T-helper 2 cell treated with Interferon-gamma antibody and Interleukin-4, amounts not matched to agents 5 μg/mL and 100 μg/mL, for 36 hours (primary cell): Measurements from ENCODE around the gene TXLNB.

Experiments used
- DNase-seq: peaks from one replicate; pipeline ENCODE4 v3.0.0; 2021; ENCODE audit warnings: low spot score
- H3K27ac Mint-ChIP-seq: one replicate; pipeline ENCODE4 v1.8.0; 2021; ENCODE audit warnings: mild to moderate bottlenecking, mixed read lengths
- H3K27me3 Mint-ChIP-seq: one replicate; pipeline ENCODE4 v1.8.0; 2021; ENCODE audit warnings: low read depth, mixed read lengths
- H3K36me3 Mint-ChIP-seq: one replicate; pipeline ENCODE4 v1.8.0; 2021; ENCODE audit warnings: low read depth, mixed read lengths
- H3K4me1 Mint-ChIP-seq: one replicate; pipeline ENCODE4 v1.8.0; 2021; ENCODE audit warnings: low read depth, mixed read lengths
- H3K4me3 Mint-ChIP-seq: one replicate; pipeline ENCODE4 v1.8.0; 2022; ENCODE audit warnings: mild to moderate bottlenecking, moderate library complexity, mixed read lengths
- H3K9me3 Mint-ChIP-seq: one replicate; pipeline ENCODE4 v1.8.0; 2021; ENCODE audit warnings: mixed read lengths

Gene TXLNB

GRCh38 chr6:139325125-139325524 is 33.3 kb upstream of the TXLNB start:
- peak overlapping the region; percentile 20 for H3K27ac Mint-ChIP-seq
- peaks cover 23% of the 10 kb centered on the region for H3K36me3 Mint-ChIP-seq
- peaks cover 32% of the 10 kb centered on the region for H3K9me3 Mint-ChIP-seq
- peaks cover 24% of the 10 kb centered on the region for H3K4me1 Mint-ChIP-seq
- DNase-seq, result no peak
- H3K4me3 Mint-ChIP-seq, result no peak overlapping the region
- no peaks in the 10 kb centered on the region for H3K27me3 Mint-ChIP-seq

- Mint-ChIP-seq H3K4me3 (peak overlapping the region; percentile 40), H3K9me3 (peaks cover 32% of the 10 kb centered on the region), H3K36me3 (peaks cover 23% of the 10 kb centered on the region), H3K27me3 (no peaks in the 10 kb centered on the region), H3K4me1 (peaks cover 24% of the 10 kb centered on the region), H3K27ac (peak overlapping the region; percentile 97)
- no peak for DNase-seq
Measured at GRCh38 chr6:139324301-139324555, 32.4 kb upstream of the TXLNB start.

GRCh38 chr6:139323511-139324300 is 31.9 kb upstream of the TXLNB start:
- Mint-ChIP-seq H3K9me3 (peaks cover 32% of the 10 kb centered on the region), H3K27ac (peak overlapping the region; percentile 97), H3K27me3 (no peaks in the 10 kb centered on the region), H3K4me1 (peaks cover 24% of the 10 kb centered on the region), H3K36me3 (peaks cover 23% of the 10 kb centered on the region), H3K4me3 (peak overlapping the region; percentile 80)
- DNase-seq, result peak; percentile 78

GRCh38 chr6:139320081-139320480 is 28.3 kb upstream of the TXLNB start:
- H3K36me3 Mint-ChIP-seq, result peaks cover 17% of the 10 kb centered on the region
- H3K9me3 Mint-ChIP-seq, result peaks cover 31% of the 10 kb centered on the region
- no peak overlapping the region for H3K4me3 Mint-ChIP-seq
- no peak for DNase-seq
- peaks cover 18% of the 10 kb centered on the region for H3K4me1 Mint-ChIP-seq
- no peak overlapping the region for H3K27ac Mint-ChIP-seq
- H3K27me3 Mint-ChIP-seq, result no peaks in the 10 kb centered on the region

GRCh38 chr6:139316622-139317317 is 25.0 kb upstream of the TXLNB start:
- H3K27ac Mint-ChIP-seq, result no peak overlapping the region
- DNase-seq, result no peak
- H3K36me3 Mint-ChIP-seq, result peaks cover 2% of the 10 kb centered on the region
- no peak overlapping the region for H3K4me3 Mint-ChIP-seq
- H3K27me3 Mint-ChIP-seq, result no peaks in the 10 kb centered on the region
- no peaks in the 10 kb centered on the region for H3K4me1 Mint-ChIP-seq
- H3K9me3 Mint-ChIP-seq, result peaks cover 13% of the 10 kb centered on the region

DNA sequence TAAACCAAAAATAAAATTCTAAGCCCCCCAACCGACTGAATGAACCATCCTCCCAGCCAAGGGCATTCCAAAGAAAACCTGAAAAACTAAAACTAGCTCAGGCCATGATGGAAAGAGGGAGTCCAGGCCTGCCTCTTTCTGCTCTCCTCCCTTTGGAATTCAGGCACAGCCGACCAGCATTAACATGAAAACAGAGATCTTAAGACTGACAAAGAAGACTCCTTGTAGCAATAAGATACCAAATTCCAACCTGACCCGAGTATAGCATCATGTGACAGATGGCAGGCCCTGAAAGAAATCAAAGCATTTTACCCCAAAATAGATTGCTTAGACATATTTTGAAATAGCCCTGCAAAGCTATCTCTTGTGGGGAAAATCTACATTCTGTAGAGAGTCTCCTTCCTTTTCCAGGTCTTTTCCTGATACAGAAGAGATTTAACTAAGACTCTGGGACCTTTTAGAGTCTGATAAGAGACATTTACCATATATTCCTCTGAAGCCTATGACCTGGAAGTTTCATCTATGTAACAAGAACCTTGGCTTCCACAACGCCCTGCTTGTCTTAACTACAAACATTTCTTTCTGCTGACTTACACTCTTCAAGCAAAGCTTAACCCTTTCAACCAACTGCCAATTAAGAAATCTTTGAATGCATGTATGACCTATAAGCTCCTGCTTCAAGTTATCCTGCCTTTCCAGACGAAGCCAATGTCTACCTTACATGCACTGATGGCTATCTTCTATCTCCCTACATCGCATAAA is 22.2 kb upstream of the TXLNB start:
- peaks cover 13% of the 10 kb centered on the region for H3K9me3 Mint-ChIP-seq
- H3K4me3 Mint-ChIP-seq, result no peak overlapping the region
- DNase-seq, result no peak
- H3K4me1 Mint-ChIP-seq, result peaks cover 7% of the 10 kb centered on the region
- H3K27ac Mint-ChIP-seq, result no peak overlapping the region
- H3K27me3 Mint-ChIP-seq, result no peaks in the 10 kb centered on the region
- H3K36me3 Mint-ChIP-seq, result peaks cover 1% of the 10 kb centered on the region

GRCh38 chr6:139313229-139313628 is 21.4 kb upstream of the TXLNB start:
- Mint-ChIP-seq H3K27me3 (no peaks in the 10 kb centered on the region), H3K27ac (no peak overlapping the region), H3K4me3 (no peak overlapping the region), H3K4me1 (peaks cover 13% of the 10 kb centered on the region), H3K36me3 (peaks cover 1% of the 10 kb centered on the region), H3K9me3 (peaks cover 10% of the 10 kb centered on the region)
- no peak for DNase-seq

DNA sequence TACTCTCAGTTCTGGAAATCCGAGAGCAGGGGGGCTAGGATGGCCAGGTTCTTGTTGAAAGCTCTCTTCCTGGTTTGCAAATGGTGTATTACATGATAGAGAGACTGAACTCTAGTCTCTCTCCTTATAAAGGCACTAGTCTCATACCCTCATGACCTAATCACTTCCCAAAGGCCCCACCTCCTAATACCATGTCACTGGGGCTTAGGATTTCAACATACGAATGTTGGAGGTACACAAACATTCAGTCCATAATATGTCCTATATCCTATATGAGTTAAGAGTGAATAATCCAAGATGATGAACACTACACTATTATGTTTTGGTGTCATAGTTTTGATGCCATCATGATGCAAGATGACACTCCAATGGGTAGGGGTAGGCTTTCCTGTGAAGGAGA is 20.0 kb upstream of the TXLNB start:
- no peak overlapping the region for H3K4me3 Mint-ChIP-seq
- no peak overlapping the region for H3K27ac Mint-ChIP-seq
- no peak for DNase-seq
- no peaks in the 10 kb centered on the region for H3K36me3 Mint-ChIP-seq
- peaks cover 16% of the 10 kb centered on the region for H3K4me1 Mint-ChIP-seq
- peaks cover 5% of the 10 kb centered on the region for H3K9me3 Mint-ChIP-seq
- H3K27me3 Mint-ChIP-seq, result no peaks in the 10 kb centered on the region

DNA sequence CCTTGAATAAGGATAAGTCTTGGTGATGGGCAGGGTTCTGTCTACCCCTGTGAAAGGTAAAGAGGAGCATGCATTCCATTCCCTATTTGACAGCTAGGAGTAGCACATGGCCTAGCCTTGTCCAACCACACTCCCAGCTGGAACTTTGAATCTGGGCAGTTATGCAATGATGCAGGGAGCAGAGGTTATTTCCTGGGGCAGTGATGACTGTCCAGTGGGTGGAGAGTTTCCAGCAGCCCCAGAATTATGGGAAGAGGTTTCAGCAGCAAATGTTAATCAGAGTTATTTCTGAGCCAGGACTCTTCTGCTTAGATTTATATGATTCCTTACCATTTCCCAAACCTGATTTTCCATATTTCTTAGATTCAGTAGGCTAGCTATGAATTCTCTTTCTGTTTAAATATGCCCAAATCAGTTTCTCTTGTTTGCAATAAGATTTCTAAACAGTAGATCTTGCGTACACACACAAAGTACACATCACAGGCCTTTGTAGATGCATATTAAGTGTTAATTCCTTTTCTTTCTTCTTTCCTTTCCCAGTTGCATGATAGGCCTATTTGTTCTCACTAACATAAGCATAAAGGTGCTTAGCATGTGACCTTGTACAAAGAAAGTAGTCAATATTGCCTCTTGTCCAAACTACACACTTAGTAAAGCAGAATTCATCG is 17.3 kb upstream of the TXLNB start:
- Mint-ChIP-seq H3K9me3 (no peaks in the 10 kb centered on the region), H3K4me3 (no peak overlapping the region), H3K27me3 (peaks cover 4% of the 10 kb centered on the region), H3K27ac (no peak overlapping the region), H3K36me3 (no peaks in the 10 kb centered on the region), H3K4me1 (peaks cover 16% of the 10 kb centered on the region)
- no peak for DNase-seq

DNA sequence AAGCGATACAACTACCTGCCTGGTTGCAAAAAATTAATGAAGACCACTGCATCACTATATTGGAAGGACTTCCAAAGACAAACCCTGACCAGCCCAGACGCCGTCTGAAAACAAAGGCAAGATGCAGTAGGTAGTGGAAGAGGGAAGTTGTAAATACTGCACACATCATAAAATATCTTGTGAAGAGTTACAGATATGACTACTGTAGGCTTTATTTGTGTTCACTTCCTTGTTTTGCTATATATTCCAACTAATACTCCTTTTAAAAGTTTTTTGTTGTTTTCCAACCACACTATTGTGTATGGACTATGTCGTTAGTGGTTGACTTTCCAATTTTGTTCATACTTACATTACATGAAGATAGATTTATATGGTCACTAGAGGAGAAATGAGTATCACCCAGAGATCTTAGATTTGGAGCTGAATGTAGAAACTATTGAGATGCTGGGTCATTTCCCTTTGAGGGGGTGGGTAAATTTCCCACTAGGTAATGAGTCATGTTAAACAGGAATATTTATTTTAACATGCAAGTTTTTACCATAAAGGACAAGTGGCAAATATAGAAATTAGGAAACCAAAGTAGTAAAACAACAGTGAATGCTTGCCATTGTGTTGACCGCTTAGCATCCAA is 16.6 kb upstream of the TXLNB start:
- no peaks in the 10 kb centered on the region for H3K36me3 Mint-ChIP-seq

DNA sequence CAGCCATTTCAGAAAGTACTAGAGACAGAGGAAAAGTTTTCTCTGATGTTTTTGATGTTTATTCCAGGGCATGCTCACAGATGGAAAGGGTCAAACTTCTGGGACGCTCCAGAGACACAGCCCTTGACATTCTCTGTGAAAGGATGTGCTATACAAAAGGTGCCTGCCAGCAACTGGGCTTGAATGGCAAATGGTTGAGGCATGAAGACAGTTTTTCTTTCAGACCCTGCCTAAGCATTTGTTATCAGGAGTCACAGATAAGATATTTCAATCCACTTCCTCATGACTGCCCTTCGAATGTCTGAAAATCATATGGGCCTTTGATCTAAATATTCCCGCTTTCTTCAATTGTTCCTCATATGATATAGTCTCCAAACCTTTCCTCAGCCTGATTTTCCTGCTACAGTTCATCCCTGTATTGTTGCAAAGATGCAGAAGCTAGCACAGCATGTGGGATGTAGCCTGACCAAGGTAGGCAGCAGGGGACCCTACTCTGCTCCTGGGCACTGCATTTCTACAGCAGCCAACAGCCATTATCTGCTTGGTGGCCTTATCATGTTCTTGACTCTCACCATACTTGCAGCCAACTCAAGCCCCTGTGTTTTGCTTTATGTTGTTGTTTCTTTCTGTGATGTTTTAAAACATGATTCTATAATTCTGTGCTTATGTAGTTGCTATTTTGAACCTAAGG is 14.6 kb upstream of the TXLNB start:
- DNase-seq, result no peak
- Mint-ChIP-seq H3K27me3 (peaks cover 4% of the 10 kb centered on the region), H3K9me3 (no peaks in the 10 kb centered on the region), H3K27ac (no peak overlapping the region), H3K36me3 (no peaks in the 10 kb centered on the region), H3K4me1 (peaks cover 16% of the 10 kb centered on the region), H3K4me3 (no peak overlapping the region)

More for the DNA sequence above, 16.6 kb upstream of the TXLNB start:
- H3K27me3 Mint-ChIP-seq, result peaks cover 4% of the 10 kb centered on the region
- H3K27ac Mint-ChIP-seq, result no peak overlapping the region
- DNase-seq, result no peak
- H3K4me1 Mint-ChIP-seq, result peaks cover 16% of the 10 kb centered on the region
- H3K4me3 Mint-ChIP-seq, result no peak overlapping the region
- H3K9me3 Mint-ChIP-seq, result no peaks in the 10 kb centered on the region

DNA sequence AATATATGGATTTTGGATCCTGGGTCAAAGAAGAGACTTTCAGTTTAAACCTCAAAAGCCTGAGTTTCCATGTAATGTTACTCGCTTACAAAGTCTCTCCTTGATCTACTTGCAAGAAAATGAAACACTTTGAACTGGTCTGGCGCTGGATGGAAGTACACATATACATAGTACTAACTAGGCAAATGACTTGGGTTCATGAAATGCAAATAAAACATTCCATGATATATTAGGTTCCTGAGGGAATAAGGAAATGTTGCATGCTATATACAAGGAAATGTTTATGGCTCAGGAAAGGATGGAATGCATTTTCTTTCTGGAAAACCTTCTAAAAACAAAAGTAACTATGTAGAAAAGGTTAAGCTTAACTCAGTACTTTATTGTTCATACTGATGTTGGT is 11.4 kb upstream of the TXLNB start:
- H3K4me3 Mint-ChIP-seq, result no peak overlapping the region
- peaks cover 3% of the 10 kb centered on the region for H3K4me1 Mint-ChIP-seq
- no peaks in the 10 kb centered on the region for H3K36me3 Mint-ChIP-seq
- H3K27ac Mint-ChIP-seq, result no peak overlapping the region
- no peaks in the 10 kb centered on the region for H3K9me3 Mint-ChIP-seq
- peaks cover 8% of the 10 kb centered on the region for H3K27me3 Mint-ChIP-seq
- no peak for DNase-seq

- H3K9me3 Mint-ChIP-seq, result peaks cover 8% of the 10 kb centered on the region
- no peak for DNase-seq
- H3K4me1 Mint-ChIP-seq, result peaks cover 12% of the 10 kb centered on the region
- H3K27me3 Mint-ChIP-seq, result peaks cover 3% of the 10 kb centered on the region
- H3K4me3 Mint-ChIP-seq, result no peak overlapping the region
- no peaks in the 10 kb centered on the region for H3K36me3 Mint-ChIP-seq
- H3K27ac Mint-ChIP-seq, result no peak overlapping the region
Measured at GRCh38 chr6:139297921-139298320, 6.1 kb upstream of the TXLNB start.
